GM04503 (cell line): ENCODE measurements around the gene AFG1L.
"Not testable (repeated sequence)": the region's sequence is repeated elsewhere in the genome, so short reads cannot be mapped to it uniquely, and the experiment has no call there.

ENCODE experiments used
- DNase-seq: peaks from one replicate; pipeline ENCODE4 v3.0.0-alpha.2; 2012; ENCODE audit warnings: low read depth

AFG1L gene

DNA sequence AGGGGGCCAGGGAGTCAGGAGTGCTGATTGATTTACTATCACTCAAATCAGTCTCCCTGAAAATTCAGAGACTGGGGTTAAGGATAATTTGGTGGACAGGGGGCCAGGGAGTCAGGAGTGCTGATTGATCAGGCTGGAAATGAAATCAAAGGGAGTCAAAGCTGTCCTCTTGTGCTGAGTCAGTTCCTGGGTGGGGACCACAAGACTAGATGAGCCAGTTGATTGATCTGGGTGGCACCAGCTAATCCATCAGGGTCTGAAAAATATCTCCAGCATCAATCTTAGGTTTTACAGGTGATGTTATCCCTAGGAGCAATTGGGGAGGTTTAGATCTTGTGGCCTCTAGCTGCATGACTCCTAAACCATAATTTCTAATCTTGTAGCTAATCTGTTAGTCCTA, 6.1 kb upstream of the AFG1L start:
- no peak for DNase-seq

- DNase-seq = no peak
These were observed 3.8 kb upstream of the AFG1L start for GRCh38 chr6:108291091-108291490.

- not testable (repeated sequence) for DNase-seq
These were observed 2.3 kb upstream of the AFG1L start for GRCh38 chr6:108292561-108292960.

DNA sequence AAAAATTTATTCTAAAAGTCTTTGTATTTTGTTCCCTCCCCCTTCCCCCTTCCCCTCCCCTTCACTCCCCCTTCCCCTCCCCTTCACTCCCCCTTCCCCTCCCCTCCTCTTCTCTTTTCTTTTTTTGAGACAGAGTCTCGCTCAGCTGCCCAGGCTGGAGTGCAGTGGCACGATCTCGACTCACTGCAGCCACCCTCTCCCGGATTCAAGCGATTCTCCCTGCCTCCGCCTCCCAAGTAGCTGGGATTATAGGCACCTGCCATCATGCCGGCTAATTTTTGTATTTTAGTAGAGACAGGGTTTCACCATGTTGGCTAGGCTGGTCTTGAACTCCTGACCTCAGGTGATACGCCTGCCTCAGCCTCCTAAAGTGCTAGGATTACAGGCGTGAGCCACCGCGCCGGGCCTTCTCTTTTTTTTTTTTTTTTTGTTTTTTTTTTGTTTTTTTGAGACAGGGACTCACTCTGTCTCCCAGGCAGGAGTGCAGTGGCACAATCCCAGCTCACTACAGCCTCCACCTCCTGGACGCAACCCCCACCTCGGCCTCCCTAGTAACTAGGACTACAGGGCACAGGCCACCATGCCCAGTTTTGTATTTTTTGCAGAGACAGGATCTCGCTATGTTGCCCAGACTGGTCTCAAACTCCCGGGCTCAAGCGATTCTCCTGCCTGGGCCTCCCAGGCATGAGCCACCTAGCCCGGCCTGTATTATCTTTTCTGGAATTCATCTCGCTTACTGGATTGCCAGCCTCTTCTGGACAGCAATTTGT, 1.1 kb upstream of the AFG1L start:
- no peak for DNase-seq

GRCh38 chr6:108294297-108294726, 542 bp upstream of the AFG1L start:
- DNase-seq = no peak

GRCh38 chr6:108295676-108296075, 822 bp downstream of the AFG1L start:
- no peak for DNase-seq

- DNase-seq = no peak
These were observed 7.5 kb downstream of the AFG1L start for GRCh38 chr6:108302386-108302785.

GRCh38 chr6:108304646-108305045, 9.8 kb downstream of the AFG1L start:
- DNase-seq = no peak

- not testable (repeated sequence) for DNase-seq
These were observed 13.8 kb downstream of the AFG1L start for GRCh38 chr6:108308641-108309040.

- no peak for DNase-seq
These were observed 15.0 kb downstream of the AFG1L start for GRCh38 chr6:108309844-108310243.

- no peak for DNase-seq
These were observed 17.8 kb downstream of the AFG1L start for GRCh38 chr6:108312605-108313004.

DNA sequence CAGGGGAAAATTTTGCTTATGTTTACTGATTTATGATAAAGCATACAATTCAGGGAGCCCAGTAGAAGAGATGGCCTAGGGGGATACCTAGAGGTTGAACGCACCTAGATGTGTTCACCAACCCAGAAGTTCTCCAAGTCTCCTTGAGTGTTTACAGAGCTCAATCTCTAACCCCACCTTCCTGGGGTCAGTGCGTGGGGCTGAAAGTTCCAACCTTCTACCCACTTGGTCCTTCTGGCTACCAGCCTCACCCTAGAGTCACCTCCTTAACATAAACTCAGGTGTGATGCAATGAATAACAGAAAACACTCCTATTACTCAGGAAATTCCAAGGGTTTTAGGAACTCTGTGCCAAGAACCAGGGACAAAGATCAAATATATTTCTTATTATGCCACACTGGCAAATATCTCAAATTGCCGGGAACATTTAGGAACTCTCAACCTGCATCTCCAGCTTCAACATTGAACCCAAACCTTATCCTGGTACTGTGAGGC, 26.4 kb downstream of the AFG1L start:
- no peak for DNase-seq

GRCh38 chr6:108322728-108323127, 27.9 kb downstream of the AFG1L start:
- DNase-seq = no peak

GRCh38 chr6:108323710-108324466, 29.0 kb downstream of the AFG1L start:
- no peak for DNase-seq

GRCh38 chr6:108330221-108330785, 35.4 kb downstream of the AFG1L start:
- DNase-seq = not testable (repeated sequence)

GRCh38 chr6:108330806-108331205, 36.0 kb downstream of the AFG1L start:
- DNase-seq = no peak

DNA sequence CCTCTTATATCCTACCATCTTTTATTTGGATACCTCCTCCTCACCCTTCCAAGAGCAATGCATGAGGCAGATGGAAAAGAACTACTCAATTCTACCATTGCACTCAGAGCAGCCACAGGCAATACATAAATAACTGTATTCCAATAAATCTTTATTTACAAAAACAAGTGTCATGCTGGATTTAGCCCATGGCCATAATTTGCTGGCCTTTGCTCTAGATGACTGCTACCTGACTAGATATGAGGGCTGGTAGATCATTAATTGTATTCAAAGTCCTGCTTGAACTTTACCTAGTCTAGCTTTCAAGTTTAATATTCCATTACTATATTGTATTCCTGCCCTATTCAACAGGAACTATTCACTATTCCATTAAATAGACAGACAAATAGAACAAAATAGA, 37.1 kb downstream of the AFG1L start:
- DNase-seq = no peak

DNA sequence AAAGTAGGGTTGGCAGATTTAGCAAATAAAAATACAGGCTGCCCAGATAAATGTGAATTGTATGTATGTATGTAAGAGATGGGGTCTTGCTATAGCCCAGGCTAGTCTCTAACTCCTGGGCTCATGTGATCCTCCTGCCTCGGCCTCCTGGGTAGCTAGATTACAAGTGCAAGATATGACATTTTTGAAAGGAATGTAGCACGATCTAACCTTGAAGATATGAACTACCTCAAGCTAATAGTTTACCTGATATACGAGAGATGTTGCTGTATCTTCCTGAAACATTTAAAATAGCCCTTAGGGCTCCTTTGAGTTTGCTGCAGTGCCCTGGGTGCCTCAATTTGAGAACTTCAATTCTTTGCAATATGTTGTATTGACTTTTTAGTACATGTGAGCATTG, 42.1 kb downstream of the AFG1L start:
- no peak for DNase-seq

- DNase-seq = no peak
These were observed 42.9 kb downstream of the AFG1L start for GRCh38 chr6:108337721-108338120.

DNA sequence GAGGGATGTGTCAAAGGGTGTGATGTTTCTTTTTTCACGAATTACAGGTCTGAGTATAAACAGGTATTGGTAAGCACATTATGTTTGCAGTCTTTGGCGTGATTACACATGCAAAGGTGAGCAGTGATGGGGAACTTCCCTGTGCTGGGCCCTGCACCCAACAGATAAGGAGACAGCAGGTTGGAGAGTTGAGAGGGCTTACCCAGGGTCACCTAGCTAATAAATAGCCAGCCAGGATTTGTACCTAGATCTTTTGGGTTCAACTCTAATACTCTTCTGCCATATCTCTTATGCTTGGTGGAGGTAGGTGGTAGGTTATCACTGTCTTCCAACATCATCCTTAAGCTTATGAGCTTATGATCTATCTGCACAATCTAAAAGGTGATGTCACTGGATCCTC, 46.5 kb downstream of the AFG1L start:
- DNase-seq = no peak

DNA sequence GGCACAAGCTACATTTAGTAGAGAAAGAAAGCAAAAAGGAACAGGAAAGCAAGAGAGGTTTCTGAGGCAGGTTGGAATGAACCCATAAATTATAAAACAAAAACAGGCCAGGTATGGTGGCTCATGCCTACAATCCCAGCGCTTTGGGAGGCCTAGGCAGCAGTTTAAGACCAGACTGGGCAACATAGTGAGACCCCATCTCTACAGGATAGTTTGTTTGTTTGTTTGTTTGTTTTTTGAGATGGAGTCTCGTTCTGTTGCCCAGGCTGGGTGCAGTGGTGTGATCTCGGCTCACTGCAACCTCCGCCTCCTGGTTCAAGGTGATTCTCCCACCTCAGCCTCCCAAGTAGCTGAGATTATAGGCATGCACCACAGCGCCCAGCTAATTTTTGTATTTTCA, 49.0 kb downstream of the AFG1L start:
- DNase-seq = no peak

GRCh38 chr6:108348655-108349349, 53.9 kb downstream of the AFG1L start:
- DNase-seq = no peak
